ENCODE results near the gene SFXN1. TPM values are rescaled to one million over a fixed set of nuclear protein-coding genes. Genes with fewer than 3 reads are reported as not detected.
"Not testable (repeated sequence)": the region's sequence is repeated elsewhere in the genome, so short reads cannot be mapped to it uniquely, and the experiment has no call there.

SFXN1 gene
- total RNA-seq, 1 donor from 2014 or later: 72.5 TPM

DNA sequence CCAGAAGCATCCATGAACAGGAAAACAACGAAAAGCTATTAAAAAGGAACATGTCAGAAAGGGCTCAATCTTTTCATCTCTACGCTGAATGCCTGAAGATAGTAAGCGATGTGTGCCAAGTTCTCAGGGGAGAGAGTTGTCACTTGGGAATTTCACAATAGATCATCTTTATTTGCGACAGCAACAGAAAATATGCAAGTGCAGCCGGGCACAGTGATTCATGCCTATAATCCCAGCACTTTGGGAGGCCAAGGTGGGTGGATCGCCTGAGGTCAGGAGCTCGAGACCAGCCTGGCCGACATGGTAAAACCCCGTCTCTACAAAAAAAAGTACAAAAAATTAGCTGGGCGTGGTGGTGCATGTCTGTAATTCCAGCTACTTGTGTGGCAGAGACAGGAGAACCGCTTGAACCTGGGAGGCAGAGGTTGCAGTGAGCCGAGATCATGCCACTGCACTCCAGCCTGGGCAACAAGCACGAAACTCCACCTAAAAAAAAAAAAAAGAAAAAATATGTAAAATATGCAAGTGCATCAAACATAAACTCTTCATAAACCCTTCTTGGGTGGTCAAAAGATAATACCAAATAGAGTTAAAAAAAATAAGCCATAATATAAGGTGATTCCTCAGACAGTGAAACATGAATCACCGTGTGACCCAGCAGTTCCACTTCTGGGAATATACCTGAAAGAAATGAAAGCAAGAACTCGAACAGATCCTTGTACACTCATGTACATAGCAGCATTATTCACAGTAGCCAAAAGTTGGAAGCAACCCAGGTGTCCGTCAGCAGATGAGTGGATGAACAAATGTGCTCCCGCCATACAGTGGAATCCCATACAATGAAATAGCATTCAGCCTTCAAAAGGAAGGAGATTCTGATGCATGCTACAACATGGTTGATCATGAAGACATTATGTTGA is 16.2 kb downstream of the SFXN1 start:
- no peak for DNase-seq

DNA sequence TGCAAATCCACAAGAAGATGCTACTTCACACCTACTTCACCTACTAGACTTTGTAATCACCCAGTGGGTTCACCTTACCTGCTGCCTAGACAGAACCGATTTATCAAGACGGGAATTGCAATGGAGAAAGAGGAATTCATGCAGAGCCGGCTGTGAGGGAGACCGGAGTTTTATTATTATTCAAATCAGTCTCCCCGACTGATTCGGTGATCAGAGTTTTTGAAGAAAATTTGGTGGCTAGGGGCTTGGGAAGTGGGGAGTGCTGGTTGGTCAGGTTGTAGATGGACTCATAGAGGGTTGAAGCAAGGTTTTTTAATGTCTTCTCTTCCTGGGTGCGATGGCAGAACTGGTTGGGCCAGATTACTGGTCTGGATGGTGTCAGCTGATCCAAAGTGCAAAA is 23.4 kb downstream of the SFXN1 start:
- no peak for DNase-seq

DNA sequence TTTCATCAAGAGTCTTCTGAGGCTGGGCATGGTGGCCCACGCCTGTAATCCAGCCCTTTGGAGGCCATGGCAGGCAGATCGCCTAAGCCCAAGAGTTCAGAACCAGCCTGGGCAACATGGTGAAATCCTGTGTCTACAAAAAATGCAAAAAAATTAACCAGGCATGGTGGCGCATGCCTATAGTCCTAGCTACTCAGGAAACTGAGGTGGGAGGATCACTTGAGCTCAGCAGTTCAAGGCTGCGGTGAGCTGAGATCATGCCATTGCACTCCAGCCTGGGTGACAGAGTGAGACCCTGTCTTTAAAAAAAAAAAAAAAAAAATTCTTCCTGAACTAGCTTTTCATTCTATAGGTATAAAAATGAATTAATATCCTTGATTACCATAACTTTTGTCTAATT is 29.3 kb downstream of the SFXN1 start:
- not testable (repeated sequence) for DNase-seq

- no peak for DNase-seq
These were observed 30.5 kb downstream of the SFXN1 start for GRCh38 chr5:175508896-175509295.

GRCh38 chr5:175513297-175513696 is 34.9 kb downstream of the SFXN1 start:
- DNase-seq: no peak

DNA sequence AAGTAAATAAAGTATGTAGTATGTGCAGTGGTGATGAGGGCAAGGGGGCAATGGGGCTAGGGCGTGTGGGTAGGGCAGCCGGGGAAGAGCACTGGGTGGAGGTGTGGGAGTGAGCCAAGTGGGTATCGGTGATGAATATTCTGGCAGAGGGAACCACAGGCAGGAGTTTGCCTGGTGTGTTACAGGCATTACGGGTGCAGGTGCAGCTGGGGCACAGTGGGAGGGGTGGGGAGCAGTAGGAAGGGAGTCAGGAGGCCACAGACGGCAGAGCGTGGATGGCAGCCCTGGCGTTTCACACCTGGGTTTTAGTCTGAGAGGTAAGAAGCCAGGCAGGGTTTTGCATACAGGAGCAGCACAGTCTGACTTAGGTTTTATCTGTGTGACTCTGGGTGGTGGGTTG is 35.4 kb downstream of the SFXN1 start:
- DNase-seq: no peak

DNA sequence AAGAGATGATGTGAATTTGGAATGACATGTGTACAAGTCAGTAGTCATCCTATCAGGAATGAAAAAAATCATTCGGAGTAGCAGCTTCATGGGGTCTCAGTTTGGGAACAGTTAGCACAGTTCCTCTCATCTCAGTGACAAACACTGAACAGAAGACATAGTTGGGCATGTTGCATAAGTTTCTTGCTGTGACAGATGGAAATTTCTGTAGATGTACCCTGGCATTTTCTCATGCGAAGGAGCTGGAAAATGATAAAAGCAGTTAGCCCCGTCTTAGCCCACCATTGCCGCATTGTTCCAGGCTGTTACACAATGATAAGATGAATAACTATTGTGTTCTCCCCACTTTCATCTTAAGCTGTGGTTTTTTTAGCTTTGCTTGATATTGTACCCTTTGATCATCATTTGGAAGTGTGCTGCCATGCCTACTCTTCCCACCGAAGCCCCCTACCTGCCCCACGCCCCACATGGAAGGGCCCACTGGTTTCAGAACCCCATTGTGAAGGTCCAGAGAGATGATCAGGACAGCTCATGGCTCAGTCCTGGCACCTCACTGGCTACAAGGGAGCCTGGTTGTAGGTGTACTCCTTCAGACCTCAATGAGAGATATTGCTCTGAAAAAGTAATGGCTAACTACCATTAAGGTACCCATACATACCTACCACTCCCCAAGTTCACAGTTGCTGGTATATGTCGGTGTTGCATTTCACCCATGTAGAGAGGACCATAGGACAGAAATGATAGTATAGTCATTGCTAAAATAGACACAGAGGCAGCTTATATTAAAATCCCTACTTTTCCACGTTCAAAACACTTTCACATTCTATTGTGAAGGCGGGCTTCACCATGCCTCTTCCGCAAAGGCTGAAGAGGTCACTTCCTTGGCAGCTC is 38.8 kb downstream of the SFXN1 start:
- no peak for DNase-seq

GRCh38 chr5:175517824-175518450 is 39.6 kb downstream of the SFXN1 start:
- DNase-seq: no peak

DNA sequence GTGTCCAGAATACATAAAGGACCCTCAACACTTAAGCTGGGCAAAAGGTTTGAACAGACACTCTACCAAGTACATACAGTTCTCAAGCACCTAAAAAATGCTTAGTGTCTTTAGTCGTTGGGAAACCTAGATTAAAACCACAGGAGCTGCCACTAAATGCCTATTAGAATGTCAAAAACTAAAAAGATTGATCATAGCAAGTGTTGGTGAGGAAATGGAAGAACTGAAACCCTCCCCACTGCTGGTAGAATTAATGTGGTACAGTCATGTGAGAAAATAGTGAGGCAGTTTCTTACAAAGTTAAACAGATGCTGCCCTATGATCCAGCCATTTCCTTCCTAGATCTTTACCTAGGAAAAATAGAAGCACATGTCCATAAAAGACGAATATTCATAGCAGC is 40.6 kb downstream of the SFXN1 start:
- no peak for DNase-seq

DNA sequence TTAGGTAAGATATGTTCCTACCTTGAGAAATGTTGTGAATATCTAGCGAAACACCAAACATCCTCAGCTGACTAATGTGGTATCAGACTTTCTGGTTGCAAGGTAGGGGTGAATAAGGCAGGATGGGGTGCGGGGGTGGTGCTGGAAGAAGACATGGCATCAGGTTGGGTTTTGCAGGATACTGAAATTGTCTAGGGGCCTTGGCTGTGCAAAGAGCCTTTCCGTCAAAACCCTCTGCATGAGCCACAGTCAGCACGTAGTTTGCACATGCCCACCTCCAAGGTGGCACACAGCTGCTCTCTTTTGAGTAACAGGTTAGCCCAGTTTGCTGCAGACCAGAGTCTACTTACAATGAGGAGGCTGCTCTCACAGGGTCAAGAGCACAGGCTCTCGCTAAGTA is 42.0 kb downstream of the SFXN1 start:
- DNase-seq: no peak

DNA sequence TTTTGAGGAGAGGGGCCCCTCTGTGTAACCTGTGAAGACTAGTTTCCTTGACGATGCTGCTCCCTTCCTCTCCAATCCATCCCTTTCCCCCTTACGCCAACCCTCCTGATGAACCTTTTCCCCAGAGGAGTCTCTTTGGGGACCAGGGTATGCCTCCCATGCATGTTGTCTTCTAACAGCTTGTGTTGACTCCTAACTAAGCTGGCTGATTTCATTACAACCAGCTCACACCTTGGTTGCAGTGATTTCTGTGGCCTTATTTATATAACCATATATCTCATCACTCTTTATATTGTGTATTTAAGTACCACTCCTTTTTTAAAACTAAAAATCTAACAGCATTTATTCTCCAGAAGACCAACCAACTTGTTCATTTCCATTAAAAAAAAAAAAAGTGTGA is 42.5 kb downstream of the SFXN1 start:
- DNase-seq: no peak

DNA sequence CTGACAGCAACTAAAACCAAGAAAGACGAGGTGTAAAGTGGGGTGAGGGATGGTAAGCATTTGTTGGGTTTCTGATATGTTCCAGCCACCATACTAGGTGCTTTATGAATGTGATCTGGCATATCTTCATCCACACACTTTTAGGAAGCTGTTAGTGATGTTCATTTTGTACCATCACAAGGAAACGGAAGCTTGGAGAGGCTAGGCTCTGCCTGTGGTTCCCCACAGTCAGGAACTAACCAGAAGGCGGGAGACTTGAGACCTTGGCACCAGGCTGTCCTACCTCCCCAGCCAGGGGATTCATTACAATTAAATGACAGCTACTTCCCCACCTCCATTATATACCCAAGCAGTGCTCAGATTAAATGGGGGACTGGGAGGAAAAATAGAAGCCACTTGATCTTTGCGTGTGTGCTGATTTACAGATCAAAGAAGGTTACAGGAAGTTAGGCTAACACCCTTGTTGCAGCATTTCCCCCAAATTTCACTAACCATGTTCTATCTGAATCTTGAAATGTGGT is 43.0 kb downstream of the SFXN1 start:
- no peak for DNase-seq

DNA sequence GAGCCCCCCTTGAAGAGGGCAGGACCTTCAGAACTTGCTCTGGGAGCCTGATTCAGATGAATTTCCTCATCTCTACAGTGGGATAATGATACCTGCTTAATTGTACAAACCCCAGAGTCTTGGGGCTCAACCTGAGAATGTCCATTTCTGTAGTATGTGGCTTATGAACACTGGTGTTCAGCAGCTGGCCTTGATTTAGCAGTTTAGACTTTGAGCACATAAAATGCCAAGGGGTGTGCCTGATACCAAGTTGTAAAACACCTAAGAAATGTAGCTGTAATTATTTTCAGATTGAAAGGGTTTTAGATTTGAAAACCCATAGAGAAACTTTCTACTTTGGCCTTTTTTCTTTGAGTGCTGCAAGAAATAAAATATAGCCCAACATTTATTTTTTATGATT is 44.9 kb downstream of the SFXN1 start:
- DNase-seq: no peak

DNA sequence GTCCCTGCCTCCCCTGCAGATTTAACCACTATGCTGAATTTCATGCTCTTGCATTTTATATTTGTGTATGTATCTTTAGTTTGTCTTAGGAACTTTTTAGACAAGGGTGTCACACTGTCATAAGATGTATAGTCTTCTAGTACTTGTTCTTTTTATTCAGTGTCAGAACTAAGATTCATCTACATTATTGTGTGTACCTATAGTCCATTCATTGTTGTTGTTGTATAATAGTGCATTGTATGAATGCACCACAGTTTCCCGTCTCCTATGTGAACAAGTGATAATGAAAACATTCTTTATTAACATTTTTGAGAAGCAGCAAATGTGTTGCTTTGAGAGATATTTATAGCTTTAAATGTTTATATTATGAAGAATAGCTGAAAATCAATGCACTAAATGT is 45.9 kb downstream of the SFXN1 start:
- no peak for DNase-seq

GRCh38 chr5:175526691-175527090 is 48.3 kb downstream of the SFXN1 start:
- no peak for DNase-seq

DNA sequence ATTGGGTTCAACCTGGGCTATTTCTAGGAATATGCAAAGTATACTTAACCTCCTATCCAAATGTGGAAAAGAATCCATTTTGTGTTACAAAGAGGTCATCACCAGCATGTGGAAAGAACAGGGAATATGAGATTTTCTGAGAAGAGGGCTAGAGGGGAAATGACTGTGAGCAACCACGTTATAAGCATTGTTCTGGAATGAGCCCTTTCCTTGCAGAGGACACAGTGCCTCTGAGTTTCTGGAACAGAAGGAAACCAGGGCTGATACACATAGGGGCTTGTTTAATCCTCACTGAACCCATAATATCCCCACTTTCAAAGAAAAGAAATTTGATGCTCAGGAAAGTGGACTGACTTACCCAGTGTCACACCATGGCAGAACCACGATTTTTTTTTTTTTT is 53.0 kb downstream of the SFXN1 start:
- DNase-seq: no peak

DNA sequence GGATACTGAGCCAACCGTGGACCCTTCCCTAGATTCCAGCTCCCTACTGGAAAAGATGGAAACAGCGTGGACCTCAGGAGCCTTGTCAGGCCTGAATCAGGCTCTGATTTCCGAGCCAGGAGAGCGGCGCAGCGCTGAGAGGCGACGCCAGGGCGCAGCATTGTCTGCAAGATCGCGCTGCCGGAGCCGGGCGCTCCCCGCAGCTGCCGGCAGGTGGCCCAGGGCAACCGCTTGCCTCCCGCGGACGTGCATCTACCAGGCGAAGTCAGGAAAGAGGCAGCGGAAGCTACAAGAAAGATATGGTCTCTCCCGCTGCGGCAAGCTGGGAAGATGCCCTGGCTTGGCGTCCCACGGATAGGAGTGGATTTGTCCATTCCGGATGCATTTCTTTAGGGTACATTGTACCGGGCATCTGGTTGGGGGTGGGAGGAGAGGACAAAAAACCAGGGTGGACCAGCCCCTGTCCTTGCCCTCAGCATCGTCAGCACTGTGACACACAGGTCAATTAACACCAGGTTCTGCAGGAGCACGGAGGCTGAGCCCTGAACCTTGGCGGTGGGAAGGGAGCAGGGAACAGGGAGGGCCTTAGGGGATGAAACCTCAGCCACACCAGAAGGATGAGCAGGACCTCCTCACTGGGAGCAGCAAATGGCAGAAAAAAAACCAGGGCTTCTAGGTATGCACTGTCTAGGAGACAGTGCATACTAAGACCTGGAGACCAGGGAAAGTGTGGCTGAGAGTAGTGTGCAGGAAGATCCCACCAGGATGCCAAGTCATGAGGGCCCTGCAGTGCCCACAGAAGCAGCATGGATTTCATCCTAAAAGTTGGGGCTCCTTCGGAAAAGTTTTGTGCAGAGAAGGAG is 55.9 kb downstream of the SFXN1 start:
- peak; percentile 85 for DNase-seq

DNA sequence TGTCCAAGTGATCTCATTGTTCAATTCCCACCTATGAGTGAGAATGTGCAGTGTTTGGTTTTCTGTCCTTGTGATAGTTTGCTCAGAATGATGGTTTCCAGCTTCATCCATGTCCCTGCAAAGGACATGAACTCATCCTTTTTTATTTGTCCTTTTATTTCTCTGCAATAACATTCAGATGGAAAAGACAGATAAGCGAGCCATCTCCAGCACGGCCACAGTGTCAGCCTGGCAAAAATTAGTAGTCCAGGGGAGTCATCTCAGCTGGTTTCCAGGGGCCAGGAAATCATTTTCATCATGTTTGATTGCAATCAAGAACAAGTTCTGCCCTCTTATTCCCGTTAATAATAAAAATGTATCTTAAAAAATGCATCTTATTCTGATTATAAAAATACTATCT is 57.0 kb downstream of the SFXN1 start:
- not testable (repeated sequence) for DNase-seq

DNA sequence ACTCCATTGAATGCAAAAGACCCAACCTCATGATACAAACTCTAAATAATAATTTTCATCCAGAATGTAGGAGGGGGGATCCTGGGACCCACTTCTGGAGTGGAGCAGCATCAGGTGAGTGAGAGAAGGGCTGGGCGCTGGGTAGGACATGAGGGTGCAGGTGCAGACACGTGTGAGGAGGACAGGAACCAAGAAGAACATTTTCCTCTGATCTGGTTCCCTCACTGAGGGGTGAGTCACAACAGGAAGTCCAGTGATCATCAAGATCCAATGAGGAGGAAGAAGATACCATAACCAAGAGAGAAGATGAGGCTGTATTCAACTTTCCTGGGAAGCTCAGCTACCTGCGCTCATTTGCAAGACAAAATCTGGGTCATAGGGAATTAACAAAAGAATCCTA is 57.4 kb downstream of the SFXN1 start:
- DNase-seq: no peak

- DNase-seq: no peak
These were observed 60.2 kb downstream of the SFXN1 start for GRCh38 chr5:175538576-175538975.

GRCh38 chr5:175539936-175540335 is 61.6 kb downstream of the SFXN1 start:
- DNase-seq: no peak

- DNase-seq: no peak
These were observed 62.9 kb downstream of the SFXN1 start for GRCh38 chr5:175541264-175541663.

Data from occipital lobe (tissue), 2 donors.